Adrenal gland (tissue), 19 donors: Measurements from ENCODE around the gene CGB1. TPM values are rescaled to one million over a fixed set of nuclear protein-coding genes. Genes with fewer than 3 reads are reported as not detected.
"Not testable (repeated sequence)": the region's sequence is repeated elsewhere in the genome, so short reads cannot be mapped to it uniquely, and the experiment has no call there.

Experiments used
- DNase-seq, 7 donors: peaks; one replicate each; pipeline ENCODE4 v3.0.0-alpha.2; 2019 to 2020
- H3K27ac ChIP-seq, 5 donors: fragments of 200-600 bp; sonication (generic) in 4 of 5; 1 replicate in 3 of 5; 2 replicates in 2 of 5; pipeline versions ENCODE4 v1.5.1 to v1.8.0; 2016 to 2020; ENCODE audit warnings: mild to moderate bottlenecking in 1 of 5
- H3K27me3 ChIP-seq: fragments of 200-600 bp; 2 replicates; pipeline ENCODE4 v1.8.0; 2021
- H3K36me3 ChIP-seq, 2 donors: fragments of 200-600 bp; replicated peaks in 1 of 2; 1 replicate in 1 of 2; 2 replicates in 1 of 2; pipeline versions ENCODE4 v1.5.1 to v1.8.0; 2018 to 2022
- H3K4me1 ChIP-seq, 2 donors: fragments of 200-600 bp; replicated peaks in 1 of 2; 1 replicate in 1 of 2; 2 replicates in 1 of 2; pipeline versions ENCODE4 v1.5.1 to v1.8.0; 2018 to 2021
- H3K4me3 ChIP-seq, 4 donors: fragments of 200-600 bp; sonication (generic) in 3 of 4; one replicate each; pipeline ENCODE4 v1.5.1; 2016 to 2018
- H3K9me3 ChIP-seq, 3 donors: fragments of 200-600 bp; sonication (generic) in 1 of 3; replicated peaks in 1 of 3; 1 replicate in 2 of 3; 2 replicates in 1 of 3; pipeline versions ENCODE4 v1.5.1 to v1.8.0; 2016 to 2021
- CTCF ChIP-seq, 6 experiments: fragments of 450-650 bp in 4 of 6; fragments of 200-600 bp in 2 of 6; sonication (generic) in 1 of 6; IDR thresholded peaks; 1 replicate in 5 of 6; 2 replicates in 1 of 6; pipeline versions ENCODE4 v1.5.1 to v1.8.0; 2016 to 2021; ENCODE audit warnings: antibody characterized with exemption in 6 of 6, mild to moderate bottlenecking in 2 of 6, moderate library complexity in 1 of 6
- POLR2A ChIP-seq, 2 donors: fragments of 450-650 bp; IDR thresholded peaks; one replicate each; pipeline ENCODE4 v1.6.1; 2017; ENCODE audit warnings: antibody characterized with exemption in 2 of 2, mild to moderate bottlenecking in 2 of 2, moderate library complexity in 1 of 2
- WGBS, 4 donors: extraction: QIAGEN DNeasy Blood & Tissue Kit in 2 of 4; methylation state at CpG; one replicate each; pipeline versions ENCODE4 v1.1.5 to v1.1.7; 2013 to 2017; 5-methylcytosine and 5-hydroxymethylcytosine counted together
- intact Hi-C, 2 donors: fragments of 100-400 bp; cut with DNase I; formaldehyde crosslinking; loops; one replicate each; pipeline versions ENCODE4 v1.14.1 to v1.15.0; 2022 to 2023
- long read RNA-seq, 10 donors: library from polyadenylated mRNA in 3 of 10; unstranded in 2 of 10; stranded (forward) in 1 of 10; transcript quantifications; one replicate each; pipeline ENCODE4 v2.0.0 and lab custom pipeline, GENCODE V29; 2021 to 2026
- polyA plus RNA-seq, 3 donors: library from polyadenylated mRNA; stranded (reverse); fragments of 200-250 nt in 2 of 3; fragments of 350-450 nt in 1 of 3; fragmentation: Illumina TruSeq in 1 of 3; extraction: RNeasy Lipid Tissue Mini Kit (QIAGEN cat#74804) in 1 of 3; gene quantifications; one replicate each; pipeline ENCODE4 v1.2.3, GENCODE V29; 2013 to 2014
- total RNA-seq, 9 donors: library from RNA; depleted of rRNA in 4 of 9; stranded (reverse); fragments of >200 nt in 4 of 9; fragments of 120-200 nt in 1 of 9; fragmentation: NEBNext Ultra II Directional in 1 of 9; extraction: Animal tissue kit (Norgen Biotek cat#: 25700) in 1 of 9; gene quantifications; one replicate each; pipeline versions ENCODE4 v1.1.0 to v1.2.4, GENCODE V29; 2013 to 2023
- donor health status: healthy with polysubstance abuse.
- donor health status: Bipolar disorder and iron deficiency.
- donor health status: DM: yes; HTN: yes; CAD: no.
- donor health status: DM: no; HTN: no; CAD: no.
- donor health status: DM: no; HTN: no; CAD: no.
- donor health status: DM: yes; HTN: yes; CAD: no.

Gene CGB1
- under 1 TPM in 1 of 9 donors, not detected in 8; 0.53 TPM for total RNA-seq
- not detected for polyA plus RNA-seq
- long read RNA-seq, donor 1: 0 reads
- long read RNA-seq, donor 2: 0 reads
- long read RNA-seq, donor 3: 0 reads
- long read RNA-seq, donor 4: 0 reads
- long read RNA-seq, donor 5: 0 reads
- long read RNA-seq, donor 6: 0 reads
- long read RNA-seq, donor 7: 0 reads
- long read RNA-seq, donor 8: 0 reads
- long read RNA-seq, donor 9: 0 reads
- long read RNA-seq, donor 10: 0 reads

DNA sequence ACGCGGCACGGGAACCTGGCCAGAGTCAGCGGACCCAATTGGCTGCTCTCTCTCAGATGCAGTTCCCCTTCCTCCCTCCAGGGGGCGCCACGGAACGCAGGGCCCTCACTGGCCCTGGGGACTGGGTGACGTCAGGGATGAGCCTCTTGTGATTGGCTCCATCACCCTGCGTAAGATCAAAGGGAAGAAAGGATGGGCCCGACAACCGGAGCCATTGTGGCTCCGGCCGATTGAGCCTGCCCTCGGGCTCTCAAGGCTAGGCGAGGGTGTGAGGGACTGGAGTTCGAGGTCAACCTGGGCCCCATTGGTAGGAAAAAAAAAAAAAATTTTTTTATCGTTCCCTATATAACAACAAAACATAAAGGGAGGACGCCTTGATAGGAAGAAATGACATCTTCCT lies at the start of gene CGB1:
Gene CGB1 (minus strand): TSS at position 81 of the 400 bp plus-strand sequence. CDS start 184 bp downstream, outside the sequence.
- H3K9me3 ChIP-seq, H3K27ac ChIP-seq, H3K4me1 ChIP-seq, H3K27me3 ChIP-seq, intact Hi-C loops, H3K4me3 ChIP-seq, DNase-seq, H3K36me3 ChIP-seq: not testable (repeated sequence)
- peak in 2 of 6 experiments; percentile 17 to 26 for TF ChIP-seq CTCF (IDR thresholded peaks at IDR 0.05)
- WGBS, 4 donors: 43 to 62% (median 55%) methylated on average over 10 to 18 of the region's 18 CpGs

- Histone ChIP-seq H3K36me3 (peaks cover 0 to 34% of the 10 kb centered on the region in 2 donors), H3K4me1 (peaks cover 10 to 32% of the 10 kb centered on the region in 2 donors), H3K4me3 (peak overlapping the region in 3 of 4 donors; percentile 68 to 84 (median 74)), H3K27me3 (no peaks in the 10 kb centered on the region), H3K9me3 (no peaks in the 10 kb centered on the region), H3K27ac (peak overlapping the region in 1 of 5 donors; percentile 79)
- intact Hi-C loops: no loop called here
- 25 to 39% (median 33%) methylated on average over 7 to 11 of the region's 11 CpGs for WGBS, 4 donors
- no peak for DNase-seq
- TF ChIP-seq CTCF (IDR thresholded peaks at IDR 0.05): no peak
Measured at GRCh38 chr19:49086296-49086695, 49.6 kb upstream of the CGB1 start.

- TF ChIP-seq POLR2A (IDR thresholded peaks at IDR 0.05) (no peak), CTCF (IDR thresholded peaks at IDR 0.05) (no peak)
- H3K27me3 ChIP-seq: no peaks in the 10 kb centered on the region
- peak overlapping the region in 4 of 5 donors; percentile 79 to 89 (median 85) for H3K27ac ChIP-seq
- no peaks in the 10 kb centered on the region for H3K9me3 ChIP-seq
- no peak for DNase-seq
- H3K4me1 ChIP-seq: peaks cover 10 to 32% of the 10 kb centered on the region in 2 donors
- WGBS, 4 donors: 0% methylated on average over 14 of the region's 14 CpGs
- intact Hi-C loops: no loop called here
- H3K4me3 ChIP-seq: peak overlapping the region; percentile 68 to 87 (median 79)
- peaks cover 0 to 30% of the 10 kb centered on the region in 2 donors for H3K36me3 ChIP-seq
Measured at GRCh38 chr19:49085868-49086232, 49.2 kb upstream of the CGB1 start.

DNA sequence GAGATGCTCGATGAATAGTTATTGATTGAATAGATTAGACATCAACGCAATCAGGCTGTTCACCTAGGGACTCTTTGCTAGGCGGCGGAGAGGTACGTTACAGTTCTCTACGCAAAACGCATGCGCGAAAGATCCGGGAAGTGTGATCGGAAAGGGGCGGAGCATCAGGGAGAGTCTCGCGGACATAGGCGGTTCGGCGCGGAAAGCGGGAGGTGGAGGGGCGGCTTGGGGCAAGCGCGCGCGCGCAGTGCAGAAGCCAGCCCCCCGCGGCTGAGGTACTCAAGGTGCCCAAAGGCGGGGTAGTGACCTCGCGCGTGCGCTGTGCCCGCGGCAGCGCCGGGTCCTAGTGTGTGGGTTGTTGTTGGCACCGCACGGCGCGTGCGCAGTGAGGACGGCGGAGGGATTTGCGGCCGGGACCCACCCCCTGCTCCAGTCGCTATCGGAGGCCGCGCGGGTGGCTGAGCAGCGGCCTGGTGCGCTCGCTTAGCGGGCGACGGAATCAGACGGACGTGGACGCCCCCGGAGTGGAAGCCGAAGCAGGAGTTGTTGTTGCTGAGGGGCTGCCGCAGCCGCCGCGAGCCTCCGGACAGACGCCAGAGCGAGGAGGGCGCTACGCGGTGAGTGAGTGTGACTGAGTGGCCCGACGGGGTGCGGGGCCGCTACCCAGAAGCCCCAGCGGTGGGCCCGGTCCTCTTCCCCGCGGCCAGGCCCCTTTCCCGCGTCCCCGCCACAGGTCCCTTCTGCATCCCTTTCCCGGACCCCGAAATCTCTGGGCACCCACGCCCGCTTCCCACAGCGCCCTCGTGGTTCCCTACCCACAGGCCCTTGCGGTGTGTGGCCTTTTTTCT lies 48.5 kb upstream of the CGB1 start, which contains the start of gene SNRNP70:
Gene SNRNP70 (plus strand): TSS at position 432 of the 848 bp plus-strand sequence. CDS start 964 bp downstream, outside the sequence.
- peak; percentile 99 to 100 (median 100) for DNase-seq
- Histone ChIP-seq H3K9me3 (no peaks in the 10 kb centered on the region), H3K4me3 (peak within 1 kb of the TSS; percentile 68 to 87 (median 79)), H3K36me3 (peaks cover 0 to 24% of the 10 kb centered on the region in 2 donors), H3K27me3 (no peaks in the 10 kb centered on the region), H3K4me1 (peaks cover 10 to 32% of the 10 kb centered on the region in 2 donors), H3K27ac (peak within 1 kb of the TSS; percentile 79 to 91 (median 88))
- intact Hi-C loops: no loop called here
- WGBS, 4 donors: 0 to 1% (median 1%) methylated on average over 26 to 89 of the region's 89 CpGs
- TF ChIP-seq POLR2A (IDR thresholded peaks at IDR 0.05) (peak; percentile 87 to 89), CTCF (IDR thresholded peaks at IDR 0.05) (peak in 1 of 6 experiments; percentile 15)
